Measurements from ENCODE around the gene C22orf23. TPM values are rescaled to one million over a fixed set of nuclear protein-coding genes. Genes with fewer than 3 reads are reported as not detected.

Gene C22orf23
- total RNA-seq, 1 experiment from 2014 or later, result 0.29 TPM

DNA sequence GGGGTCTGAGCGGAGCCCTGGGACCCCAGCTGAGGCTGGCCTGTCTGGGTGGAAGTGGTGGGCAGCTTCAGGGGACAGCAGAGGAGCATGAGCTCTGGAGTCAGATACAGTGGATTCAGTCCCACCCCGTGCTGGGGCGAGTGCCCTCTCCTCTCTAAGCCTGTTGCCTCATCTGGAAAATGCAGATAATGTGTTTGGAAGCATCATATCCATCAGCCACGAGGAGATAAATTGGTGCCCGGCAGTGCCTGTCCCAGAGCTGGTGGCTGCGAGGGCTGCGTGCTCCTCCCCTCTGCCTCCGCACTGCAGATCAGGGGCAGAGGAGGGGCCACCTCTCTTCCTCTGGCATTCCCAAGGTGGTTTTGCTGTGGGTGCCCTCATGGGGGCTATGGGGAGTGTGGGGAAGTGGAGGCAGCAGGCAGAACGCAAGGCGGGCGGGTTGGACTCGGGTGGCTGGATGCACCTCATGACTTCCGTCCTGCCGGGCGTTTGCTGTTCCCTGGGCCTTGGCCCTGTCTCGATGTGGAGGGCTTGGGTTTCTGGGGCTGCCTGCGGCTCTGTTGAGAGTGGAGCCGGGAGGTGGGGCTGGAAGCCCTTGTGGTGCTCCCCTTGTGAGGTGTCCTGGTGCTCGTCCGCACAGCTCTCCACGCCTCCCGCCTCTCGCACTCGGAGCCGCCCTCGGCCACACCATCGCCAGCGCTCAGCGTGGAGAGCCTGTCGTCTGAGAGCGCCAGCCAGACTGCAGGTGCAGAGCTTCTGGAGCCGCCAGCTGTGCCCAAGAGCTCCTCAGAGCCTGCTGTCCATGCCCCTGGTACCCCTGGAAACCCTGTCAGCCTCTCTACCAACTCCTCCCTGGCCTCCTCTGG, 26.4 kb downstream of the C22orf23 start:
- DNase-seq (ENCODE audit: low read depth), result no peak

DNA sequence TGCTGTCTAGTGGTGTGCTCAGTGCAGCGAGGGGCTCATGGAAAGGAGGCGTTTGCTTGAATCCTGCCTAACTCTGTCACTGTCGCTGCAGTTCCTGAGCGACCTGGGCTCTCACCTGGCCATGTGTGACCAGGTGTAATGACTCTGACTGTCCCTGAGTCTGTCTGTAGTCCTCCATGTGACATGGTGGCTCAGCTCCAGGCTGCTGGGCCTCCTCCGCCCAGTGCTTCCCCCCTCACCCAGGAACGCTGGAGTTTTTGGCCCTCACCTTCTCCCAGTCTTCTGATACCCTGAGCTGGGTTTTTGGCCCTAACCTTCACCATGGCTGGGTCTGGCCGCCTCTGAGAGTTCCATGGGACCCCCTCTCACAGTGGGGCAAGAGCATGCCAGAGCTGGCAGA, 27.0 kb downstream of the C22orf23 start:
- no peak for DNase-seq (ENCODE audit: low read depth)

DNA sequence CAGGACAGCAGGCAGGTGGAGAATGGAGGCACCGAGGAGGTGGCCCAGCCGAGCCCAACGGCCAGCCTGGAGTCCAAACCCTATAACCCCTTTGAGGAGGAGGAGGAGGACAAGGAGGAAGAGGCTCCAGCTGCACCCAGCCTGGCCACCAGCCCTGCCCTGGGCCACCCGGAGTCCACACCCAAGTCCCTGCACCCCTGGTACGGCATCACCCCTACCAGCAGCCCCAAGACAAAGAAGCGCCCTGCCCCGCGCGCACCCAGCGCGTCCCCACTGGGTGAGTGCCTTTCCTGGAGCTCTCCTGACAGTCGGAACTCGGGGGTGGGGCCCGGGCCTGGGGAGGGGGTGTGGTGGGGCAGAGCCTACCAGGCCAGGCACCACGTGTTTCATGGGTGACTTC, 27.6 kb downstream of the C22orf23 start:
- DNase-seq (ENCODE audit: low read depth), result no peak

DNA sequence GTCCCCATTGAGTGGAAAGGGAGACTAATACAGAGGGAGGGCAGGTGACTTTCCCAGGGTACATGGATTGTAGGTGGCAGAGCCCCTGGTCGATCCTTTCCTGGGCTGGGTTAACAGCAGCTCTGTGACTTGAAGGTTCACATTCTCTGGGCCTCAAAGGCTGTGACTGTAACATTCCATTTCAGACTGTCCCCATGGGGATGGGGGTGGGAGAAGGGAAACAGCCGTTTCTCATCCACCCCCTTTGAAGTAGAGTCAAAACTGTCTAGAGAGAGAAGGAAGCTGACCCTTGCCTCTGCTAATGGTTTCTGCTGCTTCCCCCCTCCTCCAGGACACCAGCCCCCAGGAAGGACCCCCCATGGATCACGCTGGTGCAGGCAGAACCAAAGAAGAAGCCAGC, 28.1 kb downstream of the C22orf23 start:
- DNase-seq (ENCODE audit: low read depth), result no peak

DNA sequence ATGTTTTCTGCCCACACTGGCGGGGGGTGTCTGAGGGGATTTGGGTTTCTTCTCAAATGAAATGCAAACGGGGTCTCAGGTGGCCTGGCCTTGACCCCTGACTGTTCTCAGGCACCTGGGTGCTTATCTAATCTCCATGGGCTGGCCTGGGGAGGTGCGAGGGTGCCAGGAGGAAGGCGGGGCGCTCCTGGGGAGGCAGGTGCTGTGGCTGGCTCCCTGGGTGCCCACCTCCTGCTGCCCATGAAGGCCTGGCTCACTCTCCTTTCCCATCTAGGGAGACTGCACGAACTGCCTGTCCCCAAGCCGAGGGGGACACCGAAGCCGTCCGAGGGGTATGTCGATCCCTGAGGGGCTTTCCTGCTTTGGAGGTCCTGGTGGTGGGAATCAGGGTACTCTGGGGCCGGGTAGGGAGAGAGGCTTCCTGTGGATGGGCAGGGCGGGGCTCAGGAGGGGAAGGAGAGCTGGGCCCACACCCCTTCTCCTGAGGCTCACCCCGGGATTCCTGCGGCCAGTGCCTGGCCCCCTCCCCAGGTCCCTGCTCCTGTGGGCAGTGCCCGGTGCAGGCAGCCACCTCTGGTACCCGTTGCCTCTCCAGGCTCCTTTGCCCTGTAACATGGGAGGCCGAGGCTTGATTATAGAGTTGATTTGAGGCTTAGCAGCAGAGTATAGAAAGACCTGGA, 28.9 kb downstream of the C22orf23 start:
- DNase-seq (ENCODE audit: low read depth), result no peak

DNA sequence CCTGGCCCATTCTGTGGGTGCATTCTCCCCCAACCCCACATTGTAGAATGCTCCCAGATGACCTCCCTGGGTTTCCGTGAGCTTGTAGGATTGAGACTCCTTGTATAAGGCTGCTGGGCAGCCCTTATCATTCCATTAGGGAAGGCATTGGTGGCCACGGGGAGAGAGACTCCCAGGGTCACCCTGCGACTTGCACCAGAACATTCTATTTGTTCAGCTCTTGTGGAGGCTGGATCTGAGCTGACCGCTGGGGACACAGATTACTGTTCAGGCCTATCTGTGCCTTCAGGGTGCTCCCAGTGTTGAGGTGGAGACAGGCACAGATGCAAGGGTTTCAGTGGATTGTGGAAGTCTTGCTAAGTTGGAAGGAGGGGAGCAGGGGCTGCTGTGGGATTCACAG, 29.5 kb downstream of the C22orf23 start:
- no peak for DNase-seq (ENCODE audit: low read depth)

DNA sequence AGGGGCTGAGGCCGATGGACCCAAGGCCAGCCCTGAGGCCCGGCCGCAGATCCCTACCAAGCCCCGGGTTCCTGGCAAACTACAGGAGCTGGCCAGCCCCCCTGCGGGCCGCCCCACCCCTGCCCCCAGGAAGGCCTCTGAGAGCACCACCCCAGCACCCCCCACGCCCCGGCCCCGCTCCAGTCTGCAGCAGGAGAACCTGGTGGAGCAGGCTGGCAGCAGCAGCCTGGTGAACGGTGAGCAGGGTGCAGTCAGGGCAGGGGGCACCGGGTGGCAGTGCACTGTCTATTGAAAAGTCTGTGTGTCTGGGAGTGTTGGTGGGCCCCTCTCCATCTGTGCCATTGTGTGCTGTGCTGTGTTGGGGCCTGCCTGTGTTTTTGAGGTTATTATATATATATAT, 31.2 kb downstream of the C22orf23 start:
- no peak for DNase-seq (ENCODE audit: low read depth)

DNA sequence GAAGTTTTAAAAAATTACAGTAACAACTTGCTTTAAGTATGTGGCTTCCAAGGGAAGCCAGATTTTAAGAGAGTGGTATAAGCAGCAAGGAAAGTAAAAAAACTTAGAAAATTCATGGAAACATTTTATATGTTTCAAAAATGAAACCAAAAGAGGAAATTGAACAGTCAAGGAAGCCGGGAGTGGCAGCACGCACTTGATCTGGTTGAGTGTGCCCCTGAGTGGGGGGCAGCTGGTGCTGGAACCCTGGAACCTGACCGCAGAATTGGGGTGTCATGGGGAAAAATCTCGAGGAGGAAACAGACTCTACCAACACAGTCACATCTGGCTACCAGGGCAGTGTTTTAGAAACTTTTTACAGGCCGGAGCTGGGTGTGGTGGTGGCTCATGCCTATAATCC, 33.3 kb downstream of the C22orf23 start:
- no peak for DNase-seq (ENCODE audit: low read depth)

DNA sequence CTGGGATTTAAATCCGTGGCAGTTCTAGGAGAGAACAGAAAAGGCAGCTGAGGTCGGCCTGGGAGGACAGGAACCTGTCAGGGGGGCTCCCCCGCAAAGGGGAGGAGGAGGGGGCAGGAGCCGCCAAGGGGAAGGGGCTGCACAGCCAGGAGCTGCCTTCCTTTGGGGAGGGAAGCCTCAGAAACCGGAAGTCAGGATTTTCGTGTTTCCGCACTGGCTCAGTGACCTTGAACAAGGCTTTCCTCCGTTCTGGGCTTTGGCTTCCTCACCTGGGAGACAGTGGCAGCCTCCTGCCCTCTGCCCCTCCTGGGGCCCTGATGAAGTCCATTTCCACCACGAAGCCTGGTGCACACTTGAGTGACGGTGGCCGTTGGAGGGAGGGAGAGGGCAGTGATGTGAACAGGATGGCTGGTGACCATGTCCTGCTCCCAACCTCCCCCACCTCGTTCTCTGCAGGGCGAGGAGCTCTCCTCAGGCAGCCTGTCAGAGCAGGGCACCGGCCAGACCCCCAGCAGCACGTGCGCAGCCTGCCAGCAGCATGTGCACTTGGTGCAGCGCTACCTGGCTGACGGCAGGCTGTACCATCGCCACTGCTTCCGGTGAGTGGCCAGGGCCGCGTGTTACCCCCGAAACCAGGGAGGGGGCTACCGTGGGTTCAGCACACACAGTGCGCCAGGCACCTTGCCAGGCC, 34.7 kb downstream of the C22orf23 start:
- no peak for DNase-seq (ENCODE audit: low read depth)

DNA sequence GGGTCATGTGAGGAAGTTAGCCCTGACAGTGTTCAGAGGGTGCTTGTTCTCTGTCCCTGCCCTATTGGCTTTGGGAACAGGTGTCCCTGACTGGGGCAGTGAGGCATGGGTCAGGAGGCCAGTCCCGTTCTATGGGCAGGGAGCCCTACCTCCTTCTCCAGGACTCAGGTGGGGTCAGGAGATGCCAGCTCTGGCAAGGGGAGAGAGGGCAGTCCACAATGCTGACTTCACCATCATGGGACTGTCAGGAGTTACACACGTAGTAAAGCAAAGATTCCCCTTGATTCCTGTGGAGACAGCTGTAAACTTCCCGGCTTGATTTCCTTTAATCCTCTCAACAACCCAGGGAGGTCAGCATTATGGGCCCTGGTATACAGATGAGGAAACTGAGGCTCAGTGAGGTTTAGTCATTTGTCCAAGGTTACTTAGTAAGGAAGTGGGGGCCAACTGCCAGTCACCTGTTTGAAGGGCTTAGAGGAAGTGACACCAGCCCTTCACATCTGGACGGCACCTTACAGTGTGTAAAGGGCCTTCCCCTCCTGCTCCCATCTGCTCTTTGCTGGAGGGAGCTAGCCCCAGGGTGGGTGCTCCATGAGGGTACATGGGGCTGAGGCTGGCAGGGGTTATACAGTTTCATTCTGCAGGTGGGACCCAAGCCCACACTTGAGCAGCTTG, 35.4 kb downstream of the C22orf23 start:
- no peak for DNase-seq (ENCODE audit: low read depth)

DNA sequence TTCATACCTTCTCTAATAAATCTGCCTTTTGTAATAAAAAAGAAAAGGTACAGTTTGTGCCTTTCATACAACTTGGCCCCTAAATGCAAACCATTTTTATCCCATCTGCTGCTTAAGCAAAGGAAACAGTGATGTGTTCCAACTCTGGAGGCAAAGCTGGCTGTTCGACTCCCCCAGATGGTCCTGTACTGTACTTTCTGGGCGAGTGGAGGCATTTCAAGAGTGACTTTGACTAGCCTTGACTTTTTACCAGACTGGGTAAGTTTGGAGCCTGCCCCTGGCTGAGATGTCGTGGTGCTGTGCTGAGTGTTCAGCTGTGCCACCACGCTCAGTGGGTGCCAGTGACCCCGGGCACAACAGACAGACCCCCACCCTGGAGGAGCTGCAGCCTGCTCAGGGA, 37.1 kb downstream of the C22orf23 start:
- DNase-seq (ENCODE audit: low read depth), result no peak

DNA sequence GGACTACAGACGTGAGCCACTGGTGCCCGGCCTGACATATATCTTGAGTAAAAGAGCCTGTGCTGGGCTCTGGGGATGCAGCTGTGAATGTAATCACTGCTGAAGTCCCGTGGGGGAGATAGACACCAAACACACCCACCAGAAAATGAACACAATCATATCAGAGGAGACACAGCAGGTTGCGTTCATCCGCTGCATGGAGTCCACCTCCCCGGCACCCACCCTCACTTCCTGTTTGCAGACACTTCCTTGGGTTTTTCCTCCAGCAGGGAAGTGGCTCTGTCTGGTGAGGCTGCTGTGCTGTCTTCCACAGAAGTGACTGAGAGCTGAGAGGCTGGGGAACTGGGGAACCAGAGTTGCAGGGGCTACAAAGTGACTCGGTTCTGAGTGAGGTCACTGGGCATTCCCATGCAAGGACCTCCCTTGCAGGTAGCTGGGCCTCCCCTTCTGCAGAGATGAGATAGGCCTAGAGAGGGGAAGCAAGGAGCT, 40.1 kb downstream of the C22orf23 start:
- no peak for DNase-seq (ENCODE audit: low read depth)

DNA sequence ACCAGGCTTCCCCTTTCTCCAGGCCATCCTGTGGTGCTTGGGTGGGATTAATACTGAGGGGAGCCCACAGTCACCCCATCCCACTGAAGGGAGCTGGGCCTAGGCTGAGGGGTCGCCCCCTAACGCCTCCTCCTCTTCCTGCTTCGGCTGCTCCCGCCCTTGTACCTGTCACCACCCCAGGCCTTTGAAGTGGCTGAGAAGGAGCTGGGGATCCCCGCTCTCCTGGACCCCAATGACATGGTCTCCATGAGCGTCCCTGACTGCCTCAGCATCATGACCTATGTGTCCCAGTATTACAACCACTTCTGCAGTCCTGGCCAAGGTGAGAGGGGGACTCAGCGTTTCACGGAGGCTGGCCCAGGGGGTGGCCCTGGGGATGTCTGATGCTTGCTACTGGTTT, 41.2 kb downstream of the C22orf23 start:
- no peak for DNase-seq (ENCODE audit: low read depth)

DNA sequence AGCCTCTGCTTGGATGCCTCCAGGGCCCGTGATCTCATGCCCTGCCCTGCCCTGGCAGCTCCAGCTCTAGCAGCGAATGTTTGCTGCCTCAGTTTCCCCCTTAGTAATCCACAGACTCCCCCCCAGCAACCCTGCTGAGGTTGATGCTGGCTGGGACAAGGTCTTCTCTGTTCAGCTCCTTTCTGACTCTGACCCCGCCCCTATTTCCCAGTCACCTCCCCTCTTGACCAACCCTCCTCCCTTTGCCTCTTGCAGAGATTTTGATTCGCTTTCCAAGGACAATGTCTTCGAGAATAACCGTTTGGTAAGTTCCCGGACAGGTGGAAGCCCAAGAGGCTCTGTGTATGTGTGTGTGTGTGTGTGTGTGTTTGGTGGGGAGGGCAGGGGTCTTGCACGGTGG, 41.7 kb downstream of the C22orf23 start:
- DNase-seq (ENCODE audit: low read depth), result no peak

DNA sequence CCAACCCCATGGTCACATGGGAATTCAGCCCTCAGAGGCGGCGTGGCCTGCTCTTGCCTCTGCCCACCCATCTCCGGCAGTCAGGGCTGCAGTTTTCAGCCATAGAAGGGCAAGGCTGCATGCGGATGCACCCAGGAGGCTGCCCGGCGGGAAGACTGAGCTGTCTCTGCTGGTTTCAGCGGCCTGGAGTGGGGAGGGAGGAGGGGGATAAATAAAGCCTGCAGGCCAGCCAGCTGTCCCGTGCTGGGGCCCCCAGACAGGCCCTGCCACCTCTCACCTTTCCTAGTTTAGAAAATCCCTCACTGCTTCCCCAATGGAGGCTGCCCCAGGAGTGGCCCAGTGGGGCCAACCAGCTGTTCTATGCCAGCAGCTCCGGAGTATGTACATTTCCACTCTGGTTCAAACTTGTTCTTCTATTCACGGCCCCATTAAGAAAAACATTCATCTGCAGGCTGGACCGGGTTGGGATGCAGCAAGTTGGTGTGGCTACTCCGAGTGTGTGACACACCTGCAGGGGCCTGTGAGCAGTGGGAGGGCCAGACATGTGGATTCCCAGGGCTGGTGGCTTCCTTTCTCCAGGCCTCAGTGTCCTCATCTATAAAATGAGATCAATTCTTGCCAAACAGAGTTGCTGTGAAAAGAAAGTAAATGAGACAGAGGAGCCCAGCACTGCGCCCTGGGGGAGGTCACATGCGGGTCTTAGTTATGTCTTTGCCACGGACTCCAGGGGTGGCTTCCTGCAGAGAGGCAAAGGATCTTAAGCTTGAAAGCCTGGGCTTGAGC, 42.3 kb downstream of the C22orf23 start:
- no peak for DNase-seq (ENCODE audit: low read depth)

DNA sequence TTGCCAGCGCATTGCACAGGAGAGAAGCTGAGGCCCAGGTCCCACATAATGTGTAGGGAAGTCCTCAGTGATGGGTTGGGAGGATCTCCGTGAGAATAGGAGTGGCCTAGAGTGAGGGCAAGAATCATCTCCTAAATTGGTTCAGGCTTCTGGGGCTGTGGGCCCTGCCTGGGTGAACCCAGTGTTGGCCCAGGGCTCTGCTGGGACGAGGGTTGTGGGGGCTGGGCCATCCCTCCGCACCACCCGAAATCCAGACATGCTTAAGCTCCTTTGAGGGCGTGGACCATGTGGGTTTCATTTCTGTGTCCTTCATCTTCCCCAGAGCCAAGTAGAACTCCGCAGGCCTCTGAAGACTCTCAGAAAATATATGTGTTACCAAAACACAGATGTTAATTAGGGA, 43.6 kb downstream of the C22orf23 start:
- DNase-seq (ENCODE audit: low read depth), result no peak

DNA sequence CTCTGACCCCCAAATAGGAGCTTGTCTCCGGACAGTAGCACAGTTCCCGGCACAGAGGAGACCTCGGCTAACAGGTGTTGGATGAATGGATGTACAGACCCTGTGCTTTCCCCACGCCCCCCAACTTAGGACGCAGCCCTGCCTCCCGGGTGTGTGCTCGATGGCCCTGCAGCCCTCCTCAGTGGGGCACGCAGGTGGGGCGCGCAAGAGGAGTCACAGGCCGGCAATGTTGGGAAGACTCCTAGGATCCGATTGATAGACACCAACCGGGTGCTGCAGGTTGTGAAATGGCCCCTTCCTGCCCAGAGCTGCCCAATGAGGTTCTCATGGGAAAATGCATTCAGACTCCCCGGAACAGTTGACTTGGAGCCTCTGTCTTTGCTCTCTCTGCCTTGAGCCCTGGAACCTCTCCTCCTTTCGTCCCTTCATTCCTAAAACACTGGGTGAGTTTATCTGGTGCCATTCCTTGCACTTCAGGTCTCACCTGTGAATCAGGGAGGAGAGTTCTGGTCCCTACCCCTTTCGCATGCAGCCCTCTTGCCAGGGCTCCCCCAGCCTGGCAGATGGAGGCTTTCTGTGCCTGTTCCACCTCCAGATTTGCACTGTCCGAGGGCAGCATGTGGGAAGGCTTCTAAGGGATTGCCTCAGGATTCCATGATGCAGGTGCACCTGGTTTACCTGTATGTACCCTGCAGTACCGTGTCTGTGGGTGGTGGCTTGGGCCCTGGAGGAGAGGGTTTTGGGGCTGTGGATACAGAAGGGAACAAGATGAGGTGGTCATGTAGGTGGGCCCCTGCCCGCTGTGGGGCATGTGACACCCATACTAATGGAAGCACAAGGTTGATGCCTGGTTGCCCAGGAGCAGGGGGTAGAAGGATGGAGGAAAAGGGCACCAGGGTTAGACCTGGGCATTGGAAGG, 46.1 kb downstream of the C22orf23 start:
- DNase-seq (ENCODE audit: low read depth), result peak; percentile 39

DNA sequence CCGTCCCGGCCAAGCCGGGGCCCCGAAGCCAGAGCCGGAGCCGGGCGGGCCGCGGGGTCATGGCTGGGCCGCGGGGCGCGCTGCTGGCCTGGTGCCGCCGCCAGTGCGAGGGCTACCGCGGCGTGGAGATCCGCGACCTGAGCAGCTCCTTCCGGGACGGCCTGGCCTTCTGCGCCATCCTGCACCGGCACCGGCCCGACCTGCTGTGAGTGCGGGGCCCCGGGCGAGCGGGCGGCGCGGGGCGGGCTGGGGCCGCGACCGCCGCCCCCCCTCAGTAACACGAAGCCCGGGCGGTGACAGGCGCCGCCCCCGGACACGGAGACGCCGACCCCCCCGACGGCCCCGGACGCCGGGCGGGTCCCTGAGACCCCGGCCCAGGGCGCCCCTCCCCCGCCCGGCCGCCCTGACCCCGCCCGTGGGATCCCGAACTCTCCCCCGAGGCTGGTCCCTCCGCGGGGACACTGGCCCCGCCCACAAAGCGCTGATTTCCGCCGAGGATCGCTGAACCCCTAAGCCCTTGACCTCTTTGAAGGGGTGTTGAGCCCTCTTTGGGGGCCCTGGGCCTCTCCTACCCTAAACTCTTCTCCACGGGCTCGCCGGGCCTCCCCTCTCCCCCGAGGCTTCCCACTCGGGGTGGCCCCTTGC, 46.9 kb downstream of the C22orf23 start:
- no peak for DNase-seq (ENCODE audit: low read depth)
